HG03571 (cell line): ENCODE data around the gene OR4D6.
"Not testable (repeated sequence)": the region's sequence is repeated elsewhere in the genome, so short reads cannot be mapped to it uniquely, and the experiment has no call there.

Source experiments
- ATAC-seq: cut with Tn5 transposase; IDR thresholded peaks from one replicate; pipeline ENCODE4 v1.9.1; 2021; ENCODE audit not compliant: unreplicated experiment

Gene OR4D6

GRCh38 chr11:59456661-59457060, at the start of gene OR4D6:
Gene OR4D6 (plus strand): TSS chr11:59456961. CDS start chr11:59456961, 0 bp downstream.
- no peak for ATAC-seq

- no peak for ATAC-seq
Observed at GRCh38 chr11:59413646-59414045, 43.1 kb upstream of the OR4D6 start.

DNA sequence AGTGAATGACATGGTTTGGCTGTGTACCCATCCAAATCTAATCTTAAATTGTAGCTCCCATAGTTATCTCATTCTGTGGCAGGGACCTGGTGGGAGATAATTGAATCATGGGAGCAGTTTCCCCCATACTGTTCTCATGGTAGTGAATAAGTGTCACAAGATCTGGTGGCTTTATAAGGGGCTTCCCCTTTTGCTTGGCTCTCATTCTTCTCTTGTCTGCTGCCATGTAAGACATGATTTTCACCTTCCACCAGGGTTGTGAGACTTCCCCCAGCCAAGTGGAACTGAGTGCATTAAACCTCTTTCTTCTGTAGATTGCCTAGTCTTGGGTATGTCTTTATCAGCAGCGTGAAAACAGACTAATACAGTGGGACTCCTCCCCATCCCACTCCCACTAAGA, 41.6 kb upstream of the OR4D6 start:
- ATAC-seq: no peak

DNA sequence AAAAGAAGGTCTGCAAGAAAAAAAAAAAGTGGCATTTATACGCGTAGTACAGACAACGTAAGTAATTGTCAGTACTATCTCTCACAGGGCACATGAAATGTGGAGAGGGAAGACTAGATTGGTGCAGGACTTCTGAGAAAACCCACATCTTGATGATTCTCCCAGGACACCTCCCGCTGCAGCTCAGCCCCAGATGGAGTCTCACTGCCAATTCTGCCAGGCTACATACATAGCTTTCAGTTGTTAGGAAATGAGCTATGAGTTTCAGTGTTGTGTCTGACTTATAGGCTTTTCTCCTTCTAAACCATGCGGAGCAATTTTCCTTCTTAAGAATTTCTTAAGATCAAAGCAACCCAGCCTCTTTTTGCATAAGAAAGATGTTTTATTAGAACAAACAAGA, 40.1 kb upstream of the OR4D6 start:
- no peak for ATAC-seq

GRCh38 chr11:59417023-59417422, 39.7 kb upstream of the OR4D6 start:
- no peak for ATAC-seq

DNA sequence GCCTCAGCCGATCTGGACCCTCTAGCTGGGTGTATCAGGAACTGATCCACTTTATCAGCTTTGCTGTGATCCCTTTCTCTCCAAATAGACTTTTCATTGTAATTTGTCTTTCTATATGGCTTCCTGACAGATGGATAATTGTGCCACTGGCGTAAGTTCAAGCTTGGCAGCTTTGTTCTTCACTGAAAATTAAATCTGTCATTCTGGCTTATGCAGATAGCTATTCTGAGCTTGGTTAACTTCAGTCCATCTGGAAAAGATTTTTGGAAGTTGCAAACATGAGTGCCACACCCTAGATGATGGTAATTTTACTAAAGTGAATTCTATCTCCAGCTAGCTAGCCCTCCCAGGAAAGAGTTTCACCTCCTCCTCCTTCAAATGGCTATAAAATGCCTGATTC, 38.6 kb upstream of the OR4D6 start:
- ATAC-seq: no peak

GRCh38 chr11:59423835-59424234, 32.9 kb upstream of the OR4D6 start:
- no peak for ATAC-seq

DNA sequence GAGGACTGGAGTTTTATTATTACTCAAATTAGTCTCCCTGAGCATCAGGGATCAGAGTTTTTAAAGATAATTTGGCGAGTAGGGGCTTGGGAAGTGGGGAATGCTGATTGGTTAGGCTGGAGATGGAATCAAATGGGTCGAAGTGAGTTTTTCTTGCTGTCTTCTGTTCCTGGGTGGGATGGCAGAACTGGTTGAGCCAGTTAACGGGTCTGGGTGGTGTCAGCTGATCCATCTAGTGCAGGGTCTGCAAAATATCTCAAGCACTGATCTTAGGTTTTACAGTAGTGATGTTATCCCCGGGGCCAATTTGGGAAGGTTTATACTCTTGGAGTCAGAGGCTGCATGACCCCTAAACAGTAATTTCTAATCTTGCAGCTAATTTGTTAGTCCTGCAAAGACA, 31.6 kb upstream of the OR4D6 start:
- no peak for ATAC-seq

- ATAC-seq: no peak
Observed at GRCh38 chr11:59426361-59427067, 30.2 kb upstream of the OR4D6 start, which contains the start of gene OR5A2. Gene OR5A2 (minus strand): TSS chr11:59426413. CDS start chr11:59422953, 3,460 bp downstream.

- no peak for ATAC-seq
Observed at GRCh38 chr11:59427068-59427382, 29.7 kb upstream of the OR4D6 start.

GRCh38 chr11:59429924-59430516, 26.7 kb upstream of the OR4D6 start:
- ATAC-seq: no peak

GRCh38 chr11:59436169-59436568, 20.6 kb upstream of the OR4D6 start, which contains the start of gene OR5A1:
Gene OR5A1 (plus strand): TSS chr11:59436469. CDS start chr11:59443169, 6,700 bp downstream.
- no peak for ATAC-seq

DNA sequence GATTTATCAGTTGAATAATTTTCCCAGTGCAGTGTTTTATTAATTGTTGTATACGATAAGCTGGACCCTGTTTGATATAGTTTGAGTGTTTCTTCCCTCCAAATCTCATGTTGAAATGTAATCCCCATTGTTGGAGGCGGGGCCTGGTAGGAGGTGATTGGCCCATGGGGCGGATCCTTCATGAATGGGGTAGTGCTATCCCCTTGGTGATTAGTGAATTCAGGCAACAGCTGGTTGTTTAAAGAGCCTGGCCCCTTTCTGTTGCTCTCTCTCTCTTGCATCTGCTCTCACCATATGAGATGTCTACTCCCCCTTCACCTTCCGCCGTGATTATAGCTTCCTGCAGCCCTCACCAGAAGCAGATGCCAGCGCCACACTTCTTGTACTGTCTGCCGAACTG, 19.0 kb upstream of the OR4D6 start:
- ATAC-seq: no peak

- ATAC-seq: not testable (repeated sequence)
Observed at GRCh38 chr11:59445624-59446023, 11.1 kb upstream of the OR4D6 start.

DNA sequence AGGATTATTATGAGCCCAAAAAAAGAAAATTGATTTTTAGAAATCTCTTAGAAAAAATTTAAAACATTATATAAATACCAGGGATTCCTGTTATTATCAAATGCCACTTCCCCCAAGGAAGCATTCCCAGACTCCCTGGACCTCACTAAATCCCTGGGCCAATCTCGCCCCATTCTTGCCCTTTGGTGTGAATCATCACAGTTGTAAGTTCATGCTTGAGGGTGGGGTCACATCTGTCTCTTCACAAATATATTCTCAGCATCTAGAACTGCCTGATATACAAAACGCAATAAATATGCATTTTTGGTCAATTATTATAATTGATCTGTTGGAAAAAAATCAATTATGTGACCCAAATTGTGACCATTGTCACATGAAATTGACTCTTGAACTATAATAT, 8.3 kb upstream of the OR4D6 start:
- ATAC-seq: no peak

GRCh38 chr11:59459916-59460315, 3.2 kb downstream of the OR4D6 start:
- no peak for ATAC-seq

DNA sequence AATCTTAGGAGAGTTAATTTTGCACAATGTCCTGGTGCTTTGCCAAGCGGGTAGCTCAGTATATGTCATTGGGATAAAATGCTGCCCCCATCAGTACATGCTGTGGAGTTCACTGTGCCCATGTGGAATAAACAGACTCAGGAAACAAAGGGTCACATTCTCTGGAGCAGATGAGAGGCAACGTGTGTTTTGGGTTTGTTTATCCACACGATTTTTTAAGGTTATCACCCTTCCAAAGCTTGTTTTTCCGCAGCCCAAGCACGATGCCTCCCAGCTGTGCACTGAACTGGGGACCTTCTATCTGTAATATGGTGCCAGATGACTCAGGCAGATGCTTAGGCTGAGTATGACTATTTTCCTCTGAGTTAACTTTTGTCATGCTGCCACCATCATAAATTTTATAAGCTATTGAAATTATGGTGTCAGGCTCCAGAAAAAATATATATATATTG, 6.5 kb downstream of the OR4D6 start:
- ATAC-seq: no peak

DNA sequence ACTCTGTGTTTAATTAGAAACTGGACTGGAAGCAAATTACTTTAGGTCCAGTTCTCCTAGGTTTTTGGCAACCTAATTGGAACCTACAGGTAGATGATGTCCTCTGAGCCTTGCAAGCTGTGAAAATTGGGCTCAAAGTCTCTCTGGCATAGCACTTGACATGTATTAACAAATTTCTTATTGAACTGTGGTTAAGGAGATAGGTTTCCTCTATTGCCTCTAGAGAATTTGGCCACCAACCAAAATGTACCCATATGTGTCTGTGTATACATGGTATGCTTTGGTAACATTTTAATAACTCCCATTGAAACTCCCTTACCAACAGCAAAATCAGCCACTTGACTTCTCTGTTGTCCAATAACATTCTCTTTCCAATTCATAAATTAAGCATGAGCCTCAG, 16.3 kb downstream of the OR4D6 start, which contains the start of gene OR4D10:
TSS of gene OR4D10 (plus strand) at position 301 of the 400 bp plus-strand sequence. CDS start 4,115 bp downstream, outside the sequence.
- ATAC-seq: no peak

DNA sequence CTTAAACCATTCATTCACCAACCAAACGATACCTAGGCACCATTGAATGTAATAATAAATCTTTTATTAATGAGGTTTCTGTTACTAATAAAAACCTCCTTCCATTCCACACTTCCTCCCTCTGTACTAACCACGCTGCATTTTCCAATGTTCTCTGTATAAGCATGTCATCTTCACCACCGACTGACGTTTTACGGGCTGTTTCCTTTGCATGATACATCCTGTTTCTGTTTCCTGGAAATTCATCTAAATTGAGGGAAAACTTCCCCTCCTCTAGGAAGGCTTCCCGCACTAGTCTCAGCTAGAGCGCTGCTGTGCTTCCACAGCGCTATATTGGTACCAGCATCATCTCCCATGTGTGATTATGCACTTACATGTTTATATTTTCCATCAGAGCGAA, 18.4 kb downstream of the OR4D6 start:
- no peak for ATAC-seq

- ATAC-seq: no peak
Observed at GRCh38 chr11:59479906-59480305, 23.1 kb downstream of the OR4D6 start.

DNA sequence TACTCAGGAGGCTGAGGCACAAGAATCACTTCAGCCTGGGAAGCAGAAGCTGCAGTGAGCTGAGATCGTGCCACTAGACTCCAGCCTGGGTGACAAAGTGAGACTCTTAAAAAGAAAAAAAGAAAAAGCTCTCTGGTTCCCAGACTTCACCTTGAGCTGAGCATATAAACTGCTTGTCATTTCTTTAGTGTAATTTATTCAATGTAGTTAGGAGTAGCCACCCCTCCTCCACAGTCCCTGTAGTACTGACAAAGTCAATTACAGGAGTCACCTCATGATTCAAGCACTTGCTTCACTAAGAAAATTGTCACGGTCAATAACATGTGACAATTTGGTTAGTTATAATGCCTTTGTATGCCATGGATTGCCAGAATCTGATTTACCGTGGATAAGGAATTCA, 23.6 kb downstream of the OR4D6 start:
- ATAC-seq: no peak

DNA sequence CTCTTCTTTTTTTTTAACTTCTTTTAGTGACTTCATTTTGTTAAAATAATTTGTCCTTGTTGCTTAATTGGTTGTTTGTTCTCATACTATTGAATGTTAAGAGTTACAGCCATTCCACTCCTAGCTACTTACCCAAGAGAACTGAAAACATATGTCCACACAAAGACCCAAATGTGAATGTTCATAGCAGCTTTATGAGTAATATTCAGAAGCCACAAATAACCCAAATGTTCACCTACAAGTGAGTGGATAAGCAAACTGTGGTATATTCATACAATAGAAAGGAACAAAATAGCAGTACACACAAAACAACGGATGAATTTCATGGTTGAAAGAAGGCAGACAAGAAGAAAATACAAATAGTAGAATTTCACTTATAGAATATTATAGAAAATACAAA, 45.2 kb downstream of the OR4D6 start:
- no peak for ATAC-seq

DNA sequence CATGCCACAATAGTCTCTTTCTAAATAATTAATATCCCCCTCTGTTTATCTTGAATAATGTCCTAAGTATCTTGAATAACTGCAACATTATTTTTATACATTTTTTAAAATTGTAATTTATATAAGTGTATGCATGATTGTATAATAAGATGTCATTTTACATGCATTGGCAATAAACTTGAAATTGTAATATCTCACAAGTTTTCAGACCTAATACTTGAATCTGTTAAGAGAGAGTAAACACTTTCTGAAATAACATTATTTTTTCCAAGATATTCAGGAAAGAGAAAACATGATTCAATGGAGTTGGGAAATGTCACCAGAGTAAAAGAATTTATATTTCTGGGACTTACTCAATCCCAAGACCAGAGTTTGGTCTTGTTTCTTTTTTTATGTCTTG, 46.5 kb downstream of the OR4D6 start, which contains the start of gene OR4D11:
TSS of gene OR4D11 (plus strand) at position 301 of the 400 bp plus-strand sequence. CDS start at position 301, 0 bp downstream.
- no peak for ATAC-seq
